IMR-90 (cell line): Measurements from ENCODE around the gene RASA1. TPM values are rescaled to one million over a fixed set of nuclear protein-coding genes. Genes with fewer than 3 reads are reported as not detected.

Experiments
- ATAC-seq: fragments of 200-7000 bp; cut with Tn5 transposase; 2 replicates; pipeline ENCODE4 v1.9.1; 2020; ENCODE audit warnings: low read depth, mild to moderate bottlenecking, moderate library complexity
- BruUV-seq: library from RNA; stranded (reverse); fragments of 400-500 nt; replicated peaks from 2 replicates; lab custom pipeline; 2021; lab: Mats Ljungman, UMichigan
- CTCF ChIA-PET: fragments of 300-600 bp; formaldehyde crosslinking; extraction: SDS; loops from one replicate; lab custom pipeline; 2021; ENCODE audit warnings: antibody characterized with exemption; lab: Yijun Ruan, JAX
- POLR2A ChIA-PET: fragments of 300-600 bp; sonication (Branson Sonifier 250); formaldehyde crosslinking; loops from one replicate; lab custom pipeline; 2022; ENCODE audit warnings: antibody characterized with exemption; ENCODE audit not compliant: unreplicated experiment; lab: Charles Lee
- DNase-seq: peaks from one replicate; pipeline ENCODE4 v3.0.0; 2013
- H2AFZ ChIP-seq: replicated peaks from 2 replicates; pipeline ENCODE3; 2013; ENCODE audit warnings: low read length, mild to moderate bottlenecking; ENCODE audit not compliant: poor library complexity
- H2AK5ac ChIP-seq: 2 replicates; pipeline ENCODE4 v1.6.1; 2013; ENCODE audit warnings: low read depth, low read length, inconsistent platforms
- H2AK9ac ChIP-seq: replicated peaks from 2 replicates; pipeline ENCODE3; 2013; ENCODE audit warnings: mild to moderate bottlenecking, low read depth, low read length, moderate library complexity; ENCODE audit not compliant: poor library complexity
- H2BK120ac ChIP-seq: 2 replicates; pipeline ENCODE4 v1.6.1; 2013; ENCODE audit warnings: low read depth, low read length, inconsistent platforms
- H2BK15ac ChIP-seq: 3 replicates; pipeline ENCODE4 v1.6.1; 2013; ENCODE audit warnings: low read depth, low read length, inconsistent platforms
- H2BK20ac ChIP-seq: 2 replicates; pipeline ENCODE4 v1.6.1; 2013; ENCODE audit warnings: low read depth, mild to moderate bottlenecking, inconsistent platforms, low read length, moderate library complexity
- H2BK5ac ChIP-seq: 2 replicates; pipeline ENCODE4 v1.6.1; 2013; ENCODE audit warnings: mild to moderate bottlenecking, low read depth, low read length, inconsistent platforms; ENCODE audit not compliant: poor library complexity, severe bottlenecking
- H3K14ac ChIP-seq: replicated peaks from 2 replicates; pipeline ENCODE4 v1.6.1; 2013; ENCODE audit warnings: low read depth, low read length, inconsistent platforms
- H3K18ac ChIP-seq: 2 replicates; pipeline ENCODE4 v1.6.1; 2013; ENCODE audit warnings: low read depth, low read length, control low read depth
- H3K23ac ChIP-seq: 2 replicates; pipeline ENCODE4 v1.6.1; 2013; ENCODE audit warnings: low read depth, low read length, inconsistent platforms
- H3K27ac ChIP-seq: 2 replicates; pipeline ENCODE4 v1.5.1; 2013; ENCODE audit warnings: mild to moderate bottlenecking, control low read depth, low read length; ENCODE audit not compliant: insufficient read depth
- H3K27me3 ChIP-seq: 2 replicates; pipeline ENCODE4 v1.6.1; 2013; ENCODE audit warnings: low read length; ENCODE audit not compliant: control insufficient read depth, insufficient read depth
- H3K36me3 ChIP-seq: 2 replicates; pipeline ENCODE4 v1.6.1; 2013; ENCODE audit warnings: low read length, mixed read lengths; ENCODE audit not compliant: control insufficient read depth, insufficient read depth
- H3K4ac ChIP-seq: 2 replicates; pipeline ENCODE4 v1.6.1; 2013; ENCODE audit warnings: low read depth, low read length, inconsistent platforms
- H3K4me1 ChIP-seq: 2 replicates; pipeline ENCODE4 v1.6.1; 2013; ENCODE audit warnings: low read length, mixed read lengths; ENCODE audit not compliant: control insufficient read depth, insufficient read depth
- H3K4me2 ChIP-seq: 2 replicates; pipeline ENCODE4 v1.6.1; 2013; ENCODE audit warnings: low read depth, mild to moderate bottlenecking, control low read depth, low read length, moderate library complexity
- H3K4me3 ChIP-seq: 2 replicates; pipeline ENCODE4 v1.5.1; 2013; ENCODE audit warnings: low read depth, mild to moderate bottlenecking, control low read depth, low read length, moderate library complexity; ENCODE audit not compliant: insufficient read depth
- H3K56ac ChIP-seq: 2 replicates; pipeline ENCODE4 v1.6.1; 2013; ENCODE audit warnings: low read length, inconsistent platforms; ENCODE audit not compliant: insufficient read depth; ENCODE audit errors: extremely low read depth
- H3K79me1 ChIP-seq, 2 experiments: 2 replicates each; pipeline ENCODE4 v1.6.1; 2013; ENCODE audit warnings: low read length in 2 of 2, inconsistent platforms in 1 of 2, low read depth in 1 of 2
- H3K9ac ChIP-seq: 2 replicates; pipeline ENCODE4 v1.6.1; 2013; ENCODE audit warnings: low read depth, low read length, control low read depth
- H3K9me1 ChIP-seq: 2 replicates; pipeline ENCODE4 v1.6.1; 2013; ENCODE audit warnings: low read length, inconsistent platforms; ENCODE audit not compliant: insufficient read depth
- H3K9me3 ChIP-seq: 2 replicates; pipeline ENCODE4 v1.6.1; 2013; ENCODE audit warnings: low read length; ENCODE audit not compliant: control insufficient read depth, insufficient read depth
- H4K20me1 ChIP-seq: 2 replicates; pipeline ENCODE4 v1.6.1; 2013; ENCODE audit warnings: low read length, inconsistent platforms; ENCODE audit not compliant: insufficient read depth
- H4K5ac ChIP-seq: 2 replicates; pipeline ENCODE4 v1.6.1; 2013; ENCODE audit warnings: mild to moderate bottlenecking, low read depth, low read length, control low read depth
- H4K8ac ChIP-seq, 2 experiments: 2 replicates each; pipeline ENCODE4 v1.6.1; 2013; ENCODE audit warnings: low read depth in 2 of 2, low read length in 2 of 2, control low read depth in 1 of 2, inconsistent platforms in 1 of 2
- H4K91ac ChIP-seq: 2 replicates; pipeline ENCODE4 v1.6.1; 2013; ENCODE audit warnings: low read depth, low read length, inconsistent platforms; ENCODE audit not compliant: insufficient read depth
- BHLHE40 ChIP-seq: fragments of 150-350 bp; IDR thresholded peaks from 2 replicates; pipeline ENCODE4 v1.6.1; 2016; ENCODE audit warnings: mild to moderate bottlenecking, low read depth, low read length
- CEBPB ChIP-seq: IDR thresholded peaks from 2 replicates; pipeline ENCODE4 v1.6.1; 2012; ENCODE audit warnings: low read depth, low read length, improper control_type of control experiment
- CTCF ChIP-seq: conservative IDR thresholded peaks from 2 replicates; pipeline ENCODE4 v1.5.1; 2012; ENCODE audit warnings: mild to moderate bottlenecking, low read depth, low read length, improper control_type of control experiment
- NFE2L2 ChIP-seq: fragments of 150-350 bp; IDR thresholded peaks from 2 replicates; pipeline ENCODE4 v1.6.1; 2016; ENCODE audit warnings: low read depth, mild to moderate bottlenecking, low read length
- RAD21 ChIP-seq: IDR thresholded peaks from 2 replicates; pipeline ENCODE4 v1.6.1; 2012; ENCODE audit warnings: low read length, improper control_type of control experiment
- dilution Hi-C: fragments of 300-500 bp; cut with HindIII; formaldehyde crosslinking; loops from one replicate; pipeline ENCODE4 v1.14.3; 2018; ENCODE audit warnings: low sequenced_read_pairs; ENCODE audit not compliant: unreplicated experiment
- in situ Hi-C: fragments of 300-500 bp; cut with MboI; formaldehyde crosslinking; loops from 3 replicates; pipeline ENCODE4 v1.14.3; 2019; ENCODE audit warnings: low sequenced_read_pairs, inconsistent platforms, mixed read lengths
- intact Hi-C: fragments of 100-400 bp; cut with micrococcal nuclease; formaldehyde crosslinking; loops from 2 replicates; pipeline ENCODE4 v1.10.0; 2022
- polyA plus RNA-seq, 3 experiments: library from polyadenylated mRNA; depleted of rRNA; stranded (reverse); fragments of >200 nt; gene quantifications; 2 replicates each; pipeline ENCODE4 v1.2.3, GENCODE V29; 2012; ENCODE audit warnings: low replicate concordance in 1 of 3
- total RNA-seq: library from RNA; depleted of rRNA; stranded (reverse); fragments of >200 nt; gene quantifications from 2 replicates; pipeline ENCODE4 v1.2.3, GENCODE V29; 2012

RASA1 gene
- total and polyA plus RNA-seq, 2 of the 4 experiments (the other 2 are of a cell fraction) = 37.6 to 45.7 TPM

- Histone ChIP-seq H4K5ac (no peak overlapping the region), H3K4me2 (no peak overlapping the region), H2BK15ac (no peak overlapping the region), H4K8ac (no peak overlapping the region), H2AFZ (no peak overlapping the region), H3K56ac (no peak overlapping the region), H3K23ac (no peak overlapping the region), H4K91ac (no peak overlapping the region), H3K14ac (no peak overlapping the region), H3K4ac (no peak overlapping the region), H3K18ac (no peak overlapping the region), H2AK9ac (no peak overlapping the region), H3K9me1 (peaks cover 4% of the 10 kb centered on the region), H4K20me1 (peaks cover 20% of the 10 kb centered on the region; the same call in 1 of the 2 replicates), H2BK20ac (no peak overlapping the region), H3K79me1 (peaks cover 11 to 66% of the 10 kb centered on the region in 2 experiments; a peak in 3 of 4 replicates), H2BK5ac (peak overlapping the region; percentile 67), H3K27ac (no peak overlapping the region), H3K4me3 (no peak overlapping the region), H2BK120ac (no peak overlapping the region), H3K9me3 (no peaks in the 10 kb centered on the region), H2AK5ac (no peak overlapping the region), H3K36me3 (peaks cover 8% of the 10 kb centered on the region), H3K4me1 (peaks cover 13% of the 10 kb centered on the region), H3K9ac (no peak overlapping the region), H3K27me3 (no peaks in the 10 kb centered on the region)
- peak; percentile 33 for DNase-seq
- TF ChIP-seq NFE2L2 (no peak), RAD21 (no peak), CTCF (no peak), CEBPB (peak; percentile 18; the same call in 1 of the 2 replicates), BHLHE40 (no peak)
- intact Hi-C loops = no loop called here
- no TSS peak for BruUV-seq
- POLR2A ChIA-PET = no interaction called here
- CTCF ChIA-PET = no interaction called here
- dilution Hi-C loops = no loop called here
- no peak for ATAC-seq
- in situ Hi-C loops = no loop called here
These were observed 34.4 kb downstream of the RASA1 start for GRCh38 chr5:87302061-87302460.
